Islet of Langerhans (tissue), 1 donor: ENCODE results near the gene BRD3OS.

Experiments
- FAIRE-seq: peaks from one replicate; lab custom pipeline; 2011; peaks lifted over from hg19 to GRCh38; lab: Jason Lieb, UNC

The BRD3OS gene

GRCh38 chr9:133989625-133990365 lies 35.5 kb upstream of the BRD3OS start:
- no peak for FAIRE-seq

GRCh38 chr9:133990366-133991213 lies 34.7 kb upstream of the BRD3OS start:
- no peak for FAIRE-seq

DNA sequence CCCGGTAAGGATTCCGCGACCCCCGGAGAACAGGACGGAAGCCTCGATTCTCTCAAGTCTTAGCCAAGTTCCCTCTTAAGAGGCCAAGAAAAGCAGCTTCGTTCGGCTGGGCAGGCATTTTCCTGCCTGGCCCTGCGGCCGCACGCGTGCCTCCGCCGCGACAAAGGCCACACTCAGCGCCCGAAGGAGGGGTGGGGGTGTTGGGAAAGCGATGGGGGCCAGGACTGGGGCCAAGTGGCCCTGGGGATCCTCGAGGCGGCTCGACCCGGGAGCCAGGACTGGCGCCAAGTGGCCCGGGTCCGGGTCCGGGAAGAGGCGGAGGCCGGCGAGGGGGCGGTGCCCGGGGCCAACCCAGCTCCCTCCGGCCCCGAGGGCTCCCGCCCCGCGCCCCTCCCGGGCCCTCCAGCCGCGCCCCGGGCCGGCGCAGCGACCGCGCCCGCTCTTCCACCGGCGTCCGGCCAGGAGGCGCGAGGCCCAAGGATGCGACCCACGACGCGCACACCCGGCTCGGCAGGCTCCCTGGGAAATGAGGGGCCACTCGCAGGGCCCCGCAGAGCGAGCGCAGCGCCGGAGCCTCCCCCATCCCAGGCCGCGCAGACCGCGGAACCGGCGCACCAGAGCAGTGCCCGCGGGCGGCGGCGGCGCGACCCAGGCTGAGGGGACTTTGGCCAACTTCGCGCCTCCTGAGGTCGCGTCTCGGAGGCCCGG lies 33.9 kb upstream of the BRD3OS start:
- no peak for FAIRE-seq

GRCh38 chr9:133991964-133992779 lies 33.1 kb upstream of the BRD3OS start, which contains the start of gene VAV2:
TSS of gene VAV2 (minus strand) at chr9:133992324. CDS start at chr9:133992278, 46 bp downstream.
- no peak for FAIRE-seq

GRCh38 chr9:133992780-133993634 lies 32.3 kb upstream of the BRD3OS start:
- FAIRE-seq, result no peak

DNA sequence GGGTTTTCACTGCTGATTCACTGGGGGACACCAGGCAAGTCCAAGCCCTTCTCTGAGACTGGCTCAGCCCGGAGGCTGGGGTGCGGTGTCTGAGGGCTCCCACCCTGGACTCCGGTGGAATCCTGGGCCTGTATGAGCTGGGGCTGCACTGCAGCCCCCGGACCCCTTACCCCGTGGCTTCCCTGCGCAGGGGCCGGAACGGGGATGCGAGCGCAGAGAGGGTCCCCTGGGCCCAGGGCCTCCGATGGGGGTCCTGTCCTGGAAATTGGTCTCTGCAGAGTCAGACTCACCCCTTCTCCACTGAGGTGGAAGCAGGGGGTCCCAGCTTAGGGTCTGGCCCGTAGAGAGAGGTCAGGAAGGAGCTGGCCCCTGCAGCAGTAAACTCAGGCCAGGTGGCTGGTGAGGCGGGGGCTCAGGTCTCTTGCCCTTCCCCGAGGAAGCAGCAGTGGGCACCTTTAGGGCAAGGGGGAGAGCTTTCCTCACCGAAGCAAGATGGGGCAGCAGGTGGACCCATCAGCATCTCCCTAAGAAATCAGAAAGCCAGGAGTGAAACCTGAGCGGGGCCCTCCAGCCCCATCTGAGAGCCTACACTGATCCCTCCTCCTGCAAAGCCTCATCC lies 31.5 kb upstream of the BRD3OS start:
- FAIRE-seq, result no peak

GRCh38 chr9:133994353-133995011 lies 30.8 kb upstream of the BRD3OS start:
- no peak for FAIRE-seq

- no peak for FAIRE-seq
These were observed 30.0 kb upstream of the BRD3OS start for GRCh38 chr9:133995012-133995896.

GRCh38 chr9:133996531-133997520 lies 28.5 kb upstream of the BRD3OS start:
- FAIRE-seq, result no peak

DNA sequence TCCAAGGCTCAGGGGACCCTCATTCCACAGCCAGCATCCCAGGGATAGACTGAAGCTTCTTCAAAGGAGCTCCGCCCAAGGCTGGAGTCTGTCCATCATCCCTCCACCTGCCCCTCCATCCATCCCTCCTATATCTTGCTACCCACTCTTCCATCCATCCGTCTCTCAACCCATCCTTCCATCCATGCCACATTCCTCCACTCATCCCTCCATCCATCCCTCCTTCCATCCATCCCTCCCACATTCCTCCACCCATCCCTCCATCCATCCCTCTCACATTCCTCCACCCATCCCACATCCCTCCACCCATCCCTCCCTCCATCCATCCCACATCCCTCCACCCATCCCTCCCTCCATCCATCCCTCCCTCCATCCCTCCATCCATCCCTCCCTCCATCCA lies 27.7 kb upstream of the BRD3OS start:
- no peak for FAIRE-seq

- FAIRE-seq, result no peak
These were observed 26.2 kb upstream of the BRD3OS start for GRCh38 chr9:133998915-133999595.

GRCh38 chr9:133999851-134000265 lies 25.4 kb upstream of the BRD3OS start:
- no peak for FAIRE-seq

- FAIRE-seq, result no peak
These were observed 22.5 kb upstream of the BRD3OS start for GRCh38 chr9:134002796-134003195.

DNA sequence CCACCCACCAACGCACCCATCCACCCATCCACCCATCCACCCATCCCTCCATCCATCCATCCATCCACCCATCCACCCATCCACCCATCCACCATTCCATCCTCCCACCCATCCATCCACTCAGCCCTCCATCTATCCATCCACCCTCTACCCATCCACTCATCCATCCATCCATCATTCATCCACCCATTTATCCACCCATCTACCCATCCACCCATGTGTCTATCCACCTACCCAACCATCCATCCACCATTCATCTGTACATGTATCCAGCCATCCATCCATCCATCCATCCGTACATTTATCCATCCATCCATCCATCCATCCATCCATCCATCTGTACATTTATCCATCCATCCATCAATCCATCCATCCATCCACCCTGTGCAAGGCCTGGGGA lies 22.0 kb upstream of the BRD3OS start:
- no peak for FAIRE-seq

DNA sequence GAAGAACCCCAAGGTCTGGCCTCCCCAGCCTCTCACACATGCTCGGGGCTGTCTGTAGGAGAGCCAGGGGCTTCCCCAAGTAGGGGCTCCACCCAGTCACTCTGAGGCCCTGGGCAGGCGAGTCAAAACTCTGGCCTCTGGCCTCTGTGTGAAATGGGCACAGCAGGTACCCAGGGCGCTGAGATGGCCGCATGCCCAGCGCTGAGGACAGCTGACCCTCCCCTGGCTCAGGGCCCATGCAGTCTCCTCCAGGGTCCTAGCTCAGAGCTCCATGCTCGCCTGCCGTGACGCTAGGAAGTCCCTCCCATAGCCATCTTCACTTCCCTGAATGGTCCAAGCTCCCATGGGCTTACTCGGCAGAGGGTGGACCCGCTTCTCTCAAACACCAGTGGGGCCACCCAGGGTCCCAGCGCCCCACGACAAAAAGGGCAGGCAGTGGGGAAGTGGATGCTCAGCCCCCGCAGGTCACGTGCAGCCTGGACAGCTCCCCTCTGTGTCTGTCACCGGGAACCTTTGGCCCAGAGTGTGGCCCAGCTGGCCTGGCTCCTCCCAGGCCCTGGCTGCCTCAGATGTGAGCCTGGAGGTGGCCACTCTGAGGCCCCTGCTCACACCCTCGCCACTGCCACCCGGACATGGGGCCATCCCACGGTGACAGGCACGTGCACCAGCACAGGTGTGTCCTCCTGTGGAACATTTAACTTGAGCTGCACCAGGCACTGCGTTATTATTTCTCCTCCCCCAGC lies 21.0 kb upstream of the BRD3OS start:
- FAIRE-seq, result no peak

DNA sequence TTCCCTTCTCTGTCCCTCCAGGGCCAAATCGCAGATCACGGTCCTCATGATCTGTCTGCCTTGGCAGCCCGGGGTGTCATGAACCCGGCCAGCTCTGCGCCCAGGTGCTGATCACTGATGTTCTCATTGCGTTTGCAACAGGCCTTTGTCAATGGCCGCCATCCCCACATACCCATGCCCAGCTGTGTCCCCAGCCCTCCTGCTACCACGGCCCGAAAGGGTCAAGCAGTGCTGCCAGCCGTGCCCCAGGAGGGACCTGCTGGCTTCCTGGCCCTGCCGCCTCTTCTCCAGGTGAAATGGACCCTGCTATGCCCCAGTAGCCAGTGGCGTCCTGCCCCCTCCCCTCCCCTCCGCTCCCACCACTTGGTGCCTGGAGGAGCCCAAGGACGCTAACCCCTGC lies 20.4 kb upstream of the BRD3OS start:
- no peak for FAIRE-seq
